Measurements from ENCODE around the gene TGFA.

Gene TGFA

GRCh38 chr2:70552501-70553333, 909 bp downstream of the TGFA start:
- no peak for DNase-seq

DNA sequence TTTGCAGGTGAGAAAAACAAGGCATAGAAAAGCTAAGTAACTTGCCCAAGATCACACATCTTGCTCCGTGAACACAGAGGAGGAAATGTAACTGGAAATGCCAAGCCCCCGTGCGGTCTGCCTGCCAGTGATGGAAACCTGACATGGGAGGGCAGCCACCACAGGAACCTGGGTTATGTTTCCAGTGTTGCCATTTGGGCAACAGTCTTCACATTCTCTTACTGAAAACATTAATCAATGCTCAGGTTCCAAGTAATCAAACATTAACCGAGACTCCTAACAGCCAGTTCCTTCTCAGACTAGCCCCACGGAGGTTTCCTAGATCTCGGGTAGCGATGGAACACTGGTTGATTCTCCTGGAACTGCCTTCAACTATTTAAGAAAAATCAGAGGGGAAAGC, 2.5 kb downstream of the TGFA start:
- DNase-seq = no peak

- DNase-seq = no peak
Measured at GRCh38 chr2:70549962-70550361, 3.7 kb downstream of the TGFA start.

DNA sequence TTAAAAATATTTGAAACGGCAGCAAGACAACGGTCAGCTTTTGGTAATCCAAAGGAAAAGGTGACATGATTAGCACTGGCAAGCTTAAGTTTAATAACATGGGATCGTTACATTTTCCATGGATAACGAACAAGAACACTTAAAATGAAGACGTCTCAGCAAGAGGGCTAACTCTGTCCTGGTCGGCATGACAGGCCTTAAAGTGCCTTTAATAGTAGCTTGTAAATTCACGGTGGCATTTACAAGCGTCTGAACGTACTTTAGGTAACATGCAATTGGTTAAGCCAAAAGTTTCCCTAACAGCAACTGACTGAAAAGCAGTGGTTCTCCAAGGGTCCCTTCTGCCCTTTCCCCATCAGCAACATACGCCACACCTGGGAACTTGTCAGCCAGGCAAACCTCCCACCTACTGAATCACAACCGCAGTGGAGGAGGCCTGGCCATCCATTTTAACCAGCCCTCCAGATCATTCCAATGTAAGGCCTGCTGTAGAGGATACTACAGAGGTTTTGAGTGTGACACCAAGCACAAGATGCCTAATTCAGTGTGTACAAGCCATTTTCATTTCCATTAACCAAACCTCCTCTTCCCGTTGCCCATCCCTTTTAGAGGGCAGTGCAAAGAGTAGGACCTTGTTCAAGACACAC, 4.4 kb downstream of the TGFA start:
- no peak for DNase-seq

DNA sequence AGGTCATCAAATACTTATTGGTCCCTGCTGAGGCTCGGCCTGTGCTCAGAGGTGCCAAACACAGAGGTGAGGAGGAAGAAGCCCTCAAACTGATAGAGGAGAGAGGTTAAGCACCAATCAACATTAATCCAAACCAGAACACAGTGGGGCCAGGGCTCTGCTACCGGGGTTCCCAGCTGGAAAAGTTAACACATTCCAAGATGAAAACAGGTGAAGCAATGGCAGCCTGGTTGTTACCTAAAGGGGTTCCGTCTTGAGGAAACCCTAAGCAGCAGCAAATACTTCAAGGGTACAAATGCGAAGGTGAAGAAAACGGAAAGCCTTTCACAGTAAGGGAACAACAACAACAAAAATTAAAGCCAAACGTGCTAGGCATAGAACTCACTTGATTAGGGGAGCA, 5.4 kb downstream of the TGFA start:
- DNase-seq = no peak

GRCh38 chr2:70546885-70547284, 6.7 kb downstream of the TGFA start:
- DNase-seq = no peak

- DNase-seq = no peak
Measured at GRCh38 chr2:70546376-70546775, 7.2 kb downstream of the TGFA start.

DNA sequence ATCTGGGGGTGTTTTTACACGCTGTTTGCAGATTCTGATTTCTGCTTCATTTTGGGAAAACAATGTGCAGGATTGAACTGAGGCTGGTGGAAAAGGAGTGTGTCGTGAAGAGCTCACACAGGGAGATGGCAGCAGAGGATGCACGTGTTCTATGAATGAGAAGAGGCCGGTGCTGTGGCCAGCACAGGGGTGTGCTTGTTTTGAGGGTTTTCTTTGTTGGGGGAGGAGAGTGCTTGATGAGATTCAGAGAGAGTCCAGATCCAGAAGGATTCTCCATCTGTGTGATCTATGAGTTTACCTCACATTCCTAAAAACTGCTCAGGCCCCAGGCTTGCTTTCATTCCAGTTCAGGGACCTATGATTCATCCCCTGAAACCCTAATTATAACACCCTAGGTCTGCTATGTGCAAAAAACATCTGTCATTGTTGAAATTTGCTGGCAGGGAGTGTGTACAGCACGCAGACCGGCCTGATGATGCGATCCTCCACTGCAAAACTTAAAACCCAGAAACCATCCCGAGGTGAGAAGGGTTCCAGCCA, 12.1 kb downstream of the TGFA start:
- no peak for DNase-seq

GRCh38 chr2:70537840-70538239, 15.8 kb downstream of the TGFA start:
- DNase-seq = no peak

DNA sequence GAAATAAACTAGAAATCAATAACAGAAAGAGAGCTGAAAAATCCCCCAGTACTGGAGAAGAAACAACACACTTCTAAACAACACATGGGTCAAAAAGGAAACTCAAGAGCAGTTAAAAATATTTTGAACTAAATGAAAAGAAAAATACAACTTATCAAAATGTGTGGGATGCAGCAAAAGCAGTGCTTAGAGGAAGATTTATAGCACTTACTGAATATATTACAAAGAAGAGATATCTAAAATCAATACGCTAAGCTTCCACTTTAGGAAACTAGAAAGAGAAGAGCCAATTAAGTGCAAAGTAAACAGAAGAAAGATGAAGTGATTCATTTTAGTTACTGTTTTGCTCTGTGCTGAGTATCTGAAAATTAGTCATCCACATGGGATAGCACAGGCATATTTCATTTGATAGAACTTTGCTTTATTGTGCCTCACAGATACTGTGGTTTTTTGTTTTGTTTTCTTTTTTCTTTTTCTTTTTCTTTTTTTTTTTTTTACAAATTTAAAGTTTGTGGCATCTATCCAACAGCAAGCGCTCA, 17.0 kb downstream of the TGFA start:
- DNase-seq = no peak

DNA sequence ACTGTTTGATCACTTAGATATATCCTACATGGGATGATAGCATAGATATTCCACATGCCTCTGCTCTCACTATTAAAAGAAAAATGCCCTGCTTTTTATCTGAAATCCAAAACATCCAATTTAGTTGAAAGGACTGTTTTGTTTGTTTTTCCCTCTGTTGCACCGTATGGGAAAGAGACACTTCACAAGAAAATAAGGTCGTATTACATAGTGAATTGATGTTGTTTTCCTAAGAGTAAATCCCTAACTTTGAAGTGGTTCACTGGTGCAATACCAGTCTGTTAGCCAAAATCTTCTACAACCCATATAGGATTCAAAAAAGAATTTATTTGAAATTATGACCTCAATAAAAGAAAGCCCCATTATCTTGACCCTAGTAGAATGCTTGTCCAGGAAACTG, 18.1 kb downstream of the TGFA start:
- no peak for DNase-seq

- no peak for DNase-seq
Measured at GRCh38 chr2:70534183-70534836, 19.3 kb downstream of the TGFA start.

DNA sequence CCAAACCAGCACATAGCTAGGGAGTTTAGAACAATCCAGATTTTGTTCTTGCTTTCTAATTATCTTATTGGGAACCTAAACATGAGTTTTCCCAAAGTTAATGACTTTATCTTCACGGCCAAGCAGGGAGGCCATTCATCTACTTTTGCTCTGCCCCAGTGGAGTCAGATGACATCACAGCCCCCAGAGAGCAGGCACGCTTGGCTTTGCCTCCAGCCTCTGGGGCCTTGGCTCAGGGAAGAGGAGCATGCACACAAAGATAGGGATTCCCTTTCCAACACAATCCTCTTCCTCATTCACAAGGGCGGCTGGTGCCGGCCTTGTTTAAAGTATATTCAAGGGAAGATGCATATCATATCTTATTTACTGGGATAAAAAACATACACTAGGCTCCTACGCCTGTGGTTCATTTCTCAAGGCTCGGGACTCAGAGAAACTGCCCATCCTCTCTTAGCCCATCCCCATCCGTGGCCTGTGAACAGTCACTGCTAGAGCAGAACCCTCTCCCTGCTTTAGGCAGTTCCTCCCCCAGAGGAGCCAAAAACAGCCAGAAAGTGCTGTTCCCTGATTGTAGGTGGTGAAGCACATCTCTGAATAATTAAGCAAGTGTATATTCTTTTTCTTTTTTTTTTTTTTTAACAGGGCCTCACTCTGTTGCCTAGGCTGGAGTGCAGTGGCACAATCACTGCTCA, 21.2 kb downstream of the TGFA start:
- no peak for DNase-seq

GRCh38 chr2:70531419-70532086, 22.1 kb downstream of the TGFA start:
- DNase-seq = no peak

- no peak for DNase-seq
Measured at GRCh38 chr2:70529610-70530009, 24.0 kb downstream of the TGFA start.

GRCh38 chr2:70528929-70529328, 24.7 kb downstream of the TGFA start:
- no peak for DNase-seq

- no peak for DNase-seq
Measured at GRCh38 chr2:70528276-70528675, 25.4 kb downstream of the TGFA start.

DNA sequence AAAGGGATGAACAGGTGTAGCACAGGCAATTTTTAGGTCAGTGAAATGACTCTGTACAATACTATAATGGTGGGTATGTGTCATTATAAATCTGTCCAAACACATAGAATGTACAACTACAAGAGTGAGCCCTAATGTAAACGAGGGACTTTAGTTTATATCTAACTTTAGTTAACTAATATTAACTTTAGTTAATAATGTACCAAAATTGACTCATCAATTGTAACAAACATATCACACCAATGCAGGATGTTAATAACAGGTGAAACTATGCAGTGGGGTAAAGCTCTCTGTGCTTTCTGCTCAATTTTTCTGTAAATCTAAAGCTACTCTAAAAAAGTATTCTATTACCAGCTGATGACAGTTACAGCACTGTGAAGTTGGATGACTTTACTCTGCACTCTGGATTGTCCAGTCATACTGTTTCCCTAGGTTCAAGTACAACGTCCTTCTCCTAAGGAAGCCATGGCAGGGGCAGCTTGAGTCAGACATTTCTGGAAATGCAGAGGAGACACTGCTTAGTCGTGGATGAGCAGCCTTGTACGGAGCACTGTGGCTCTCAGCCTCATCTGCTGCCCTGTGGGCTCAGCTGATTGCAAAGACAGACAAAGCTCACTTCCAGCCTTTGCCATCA, 26.1 kb downstream of the TGFA start:
- no peak for DNase-seq

DNA sequence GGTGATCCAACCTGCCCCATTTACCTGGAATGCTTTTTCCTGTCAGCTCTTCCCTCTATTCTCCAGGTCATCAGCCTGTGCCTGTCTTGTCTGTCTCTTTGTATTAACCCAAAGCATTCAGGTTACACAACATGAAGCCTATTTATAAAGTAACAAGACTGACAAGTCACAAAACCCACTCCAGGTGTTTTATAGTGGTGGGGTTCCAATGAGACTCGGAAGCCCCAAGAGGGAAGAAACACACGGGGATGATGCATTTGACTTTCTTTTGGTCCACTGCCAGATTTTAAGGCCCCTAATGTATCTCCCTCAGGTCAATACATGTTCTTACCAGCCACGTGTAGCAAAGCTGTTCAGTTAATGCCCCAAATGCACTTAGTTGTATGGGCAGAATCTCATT, 27.5 kb downstream of the TGFA start:
- no peak for DNase-seq

DNA sequence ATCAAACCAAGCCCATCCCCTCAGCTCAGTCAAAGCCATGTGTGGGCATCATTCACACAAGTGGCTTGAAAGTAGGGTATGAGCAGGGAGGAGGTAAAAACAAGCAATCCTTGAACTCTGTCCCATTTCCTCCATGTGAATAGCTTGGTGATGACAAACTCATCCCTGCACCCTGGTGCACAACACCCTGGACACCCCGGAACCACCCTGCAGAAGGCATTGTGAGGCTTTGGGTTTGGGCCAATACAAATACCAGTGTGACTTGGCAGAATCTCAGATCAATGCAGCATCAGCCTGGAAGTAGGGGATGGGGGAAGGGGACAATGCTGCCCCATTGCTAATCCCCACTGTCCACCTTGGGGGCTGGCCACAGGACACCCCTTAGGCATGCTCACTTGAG, 28.6 kb downstream of the TGFA start:
- DNase-seq = no peak

DNA sequence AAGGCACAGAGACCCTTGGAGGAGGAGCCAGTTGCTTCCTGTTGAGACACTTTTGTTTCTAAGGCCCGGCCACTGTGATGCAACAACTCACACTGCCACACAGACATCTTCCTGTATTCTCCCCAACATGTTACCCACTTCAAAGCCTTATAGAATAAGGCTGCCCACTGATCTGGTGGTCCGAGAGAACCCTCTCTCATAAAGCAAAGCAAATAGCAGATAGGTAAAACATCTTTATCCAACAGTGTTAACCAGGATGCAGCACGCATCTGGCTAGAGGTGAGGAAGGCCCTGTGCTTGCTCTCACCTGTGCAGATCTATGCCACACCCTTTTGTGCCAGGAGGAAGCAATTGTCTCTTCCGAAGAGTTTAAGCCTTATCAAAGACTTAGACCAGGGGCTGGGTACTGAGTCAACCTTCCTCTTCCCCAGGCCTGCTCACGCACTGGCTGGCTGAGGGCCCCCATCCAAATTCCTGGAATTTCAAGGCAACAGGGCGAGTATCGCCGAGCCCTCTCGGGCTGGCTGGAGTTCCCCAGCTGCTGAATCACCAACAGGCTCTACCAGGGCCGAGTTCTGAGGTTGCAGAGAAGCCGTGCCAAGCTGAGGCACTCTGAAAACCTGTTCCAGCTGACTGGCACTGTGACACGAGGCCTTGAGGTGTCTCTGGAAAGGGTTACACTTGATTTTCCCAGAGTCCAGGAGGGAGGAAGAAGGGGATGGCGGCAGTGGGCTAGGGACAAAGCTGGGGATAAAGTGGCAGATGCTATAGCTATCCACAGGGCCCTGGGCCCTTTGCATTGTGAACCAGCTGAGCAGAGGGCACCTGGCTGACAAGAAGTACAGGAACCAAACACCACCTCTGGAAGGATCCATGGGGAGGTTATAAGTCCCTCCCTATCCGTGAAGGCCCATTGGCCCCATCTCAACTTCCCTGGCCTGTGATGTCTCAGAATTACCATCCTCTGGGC, 29.3 kb downstream of the TGFA start:
- no peak for DNase-seq
